Activated CD8-positive, alpha-beta T cell treated with anti-CD3 and anti-CD28 coated beads for 36 hours (primary cell): ENCODE measurements around the gene PIEZO2. TPM values are rescaled to one million over a fixed set of nuclear protein-coding genes. Genes with fewer than 3 reads are reported as not detected.

ENCODE experiments used
- ATAC-seq: fragments of 200-7000 bp; cut with Tn5 transposase; one replicate; pipeline ENCODE4 v1.10.0; 2021; ENCODE audit warnings: mild to moderate bottlenecking, moderate library complexity
- CTCF ChIA-PET: fragments of 350-600 bp; sonication (Branson Sonifier 250); formaldehyde crosslinking; loops from one replicate; lab custom pipeline; 2021; ENCODE audit warnings: antibody characterized with exemption; lab: Charles Lee
- POLR2A ChIA-PET: fragments of 350-600 bp; sonication (Branson Sonifier 250); formaldehyde crosslinking; loops from one replicate; lab custom pipeline; 2021; ENCODE audit warnings: antibody characterized with exemption; lab: Charles Lee
- DNase-seq: peaks from one replicate; pipeline ENCODE4 v3.0.0-alpha.2; 2020
- H3K27ac Mint-ChIP-seq: one replicate; pipeline ENCODE4 v1.8.0; 2021; ENCODE audit warnings: mild to moderate bottlenecking, mixed read lengths
- H3K27me3 Mint-ChIP-seq: one replicate; pipeline ENCODE4 v1.8.0; 2021; ENCODE audit warnings: mixed read lengths
- H3K36me3 Mint-ChIP-seq: one replicate; pipeline ENCODE4 v1.8.0; 2021; ENCODE audit warnings: low read depth, mixed read lengths
- H3K4me1 Mint-ChIP-seq: one replicate; pipeline ENCODE4 v1.8.0; 2021; ENCODE audit warnings: low read depth, mixed read lengths
- H3K4me3 Mint-ChIP-seq: one replicate; pipeline ENCODE4 v1.8.0; 2021; ENCODE audit warnings: mild to moderate bottlenecking, moderate library complexity, mixed read lengths
- H3K9me3 Mint-ChIP-seq: one replicate; pipeline ENCODE4 v1.8.0; 2021; ENCODE audit warnings: mixed read lengths
- CTCF ChIP-seq: fragments of 200-600 bp; IDR thresholded peaks from one replicate; pipeline ENCODE4 v1.8.0; 2022; ENCODE audit warnings: antibody characterized with exemption, mild to moderate bottlenecking
- intact Hi-C: fragments of 100-400 bp; cut with micrococcal nuclease; formaldehyde crosslinking; loops from one replicate; pipeline ENCODE4 v1.10.0; 2022
- total RNA-seq, 2 experiments: library from RNA; stranded (reverse); gene quantifications; one replicate each; pipeline ENCODE4 v1.2.3, GENCODE V29; 2021

Gene PIEZO2
- total RNA-seq, 2 experiments from 2014 or later, result not detected

DNA sequence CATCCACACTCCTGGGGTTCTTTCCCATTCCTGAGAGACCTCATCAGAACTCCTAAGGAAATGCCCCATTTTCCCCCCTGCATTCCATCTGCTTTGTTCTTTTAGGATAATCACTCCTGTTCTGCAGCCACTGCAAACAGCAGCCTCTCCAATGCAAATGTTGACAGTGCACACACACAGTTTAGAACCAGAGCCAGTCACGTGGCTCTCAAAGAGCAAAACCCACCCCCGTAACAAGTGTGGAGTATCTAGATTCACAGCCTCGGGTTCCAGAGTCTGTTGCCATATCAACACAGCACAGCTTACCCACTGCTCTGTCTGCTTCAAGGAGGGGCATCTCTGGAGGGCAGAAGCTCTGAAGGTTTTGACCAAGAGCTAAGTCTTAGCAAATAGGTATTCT lies 443.6 kb downstream of the PIEZO2 start:
- no peak overlapping the region for H3K27ac Mint-ChIP-seq
- TF ChIP-seq CTCF, result no peak
- H3K4me1 Mint-ChIP-seq, result no peaks in the 10 kb centered on the region
- no peak overlapping the region for H3K4me3 Mint-ChIP-seq
- DNase-seq, result no peak
- intact Hi-C loops, result no loop called here
- POLR2A ChIA-PET, result no interaction called here
- no peaks in the 10 kb centered on the region for H3K9me3 Mint-ChIP-seq
- H3K36me3 Mint-ChIP-seq, result no peaks in the 10 kb centered on the region
- no peak for ATAC-seq
- CTCF ChIA-PET, result no interaction called here
- peaks cover 4% of the 10 kb centered on the region for H3K27me3 Mint-ChIP-seq

GRCh38 chr18:10705291-10705690 lies 444.1 kb downstream of the PIEZO2 start:
- TF ChIP-seq CTCF, result no peak
- ChIA-PET CTCF (no interaction called here), POLR2A (no interaction called here)
- no peaks in the 10 kb centered on the region for H3K9me3 Mint-ChIP-seq
- intact Hi-C loops, result no loop called here
- H3K4me3 Mint-ChIP-seq, result no peak overlapping the region
- H3K27me3 Mint-ChIP-seq, result peaks cover 4% of the 10 kb centered on the region
- ATAC-seq (no peak), DNase-seq (no peak)
- H3K4me1 Mint-ChIP-seq, result no peaks in the 10 kb centered on the region
- no peaks in the 10 kb centered on the region for H3K36me3 Mint-ChIP-seq
- H3K27ac Mint-ChIP-seq, result no peak overlapping the region

- TF ChIP-seq CTCF, result no peak
- ATAC-seq (no peak), DNase-seq (no peak)
- H3K9me3 Mint-ChIP-seq, result no peaks in the 10 kb centered on the region
- ChIA-PET POLR2A (no interaction called here), CTCF (no interaction called here)
- H3K36me3 Mint-ChIP-seq, result no peaks in the 10 kb centered on the region
- intact Hi-C loops, result no loop called here
- H3K4me3 Mint-ChIP-seq, result no peak overlapping the region
- no peaks in the 10 kb centered on the region for H3K4me1 Mint-ChIP-seq
- H3K27ac Mint-ChIP-seq, result no peak overlapping the region
- H3K27me3 Mint-ChIP-seq, result peaks cover 4% of the 10 kb centered on the region
Observed at GRCh38 chr18:10702206-10702605, 447.2 kb downstream of the PIEZO2 start.

DNA sequence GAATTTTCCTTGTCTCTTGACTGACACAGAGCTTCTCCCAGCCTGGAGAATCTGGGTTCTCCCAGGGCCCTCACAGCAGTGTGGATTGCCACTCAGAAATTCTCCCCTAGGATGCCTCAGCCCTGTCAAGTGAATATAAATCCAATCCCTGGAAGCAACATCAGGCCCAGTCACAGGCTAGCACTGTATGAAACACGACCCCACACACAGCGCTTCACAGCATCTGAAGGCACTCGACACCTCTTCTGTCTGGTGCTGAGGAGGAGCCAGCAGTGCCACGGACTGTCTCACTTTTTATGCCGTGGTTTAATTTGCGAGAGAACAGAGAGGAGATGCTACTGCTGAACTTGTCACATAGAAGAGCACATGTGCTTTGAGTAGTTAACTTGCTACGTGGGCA lies 459.0 kb downstream of the PIEZO2 start:
- peaks cover 2% of the 10 kb centered on the region for H3K27me3 Mint-ChIP-seq
- ChIA-PET CTCF (no interaction called here), POLR2A (no interaction called here)
- no peak for TF ChIP-seq CTCF
- no peaks in the 10 kb centered on the region for H3K4me1 Mint-ChIP-seq
- intact Hi-C loops, result no loop called here
- no peaks in the 10 kb centered on the region for H3K36me3 Mint-ChIP-seq
- H3K27ac Mint-ChIP-seq, result no peak overlapping the region
- DNase-seq (no peak), ATAC-seq (no peak)
- H3K9me3 Mint-ChIP-seq, result no peaks in the 10 kb centered on the region
- H3K4me3 Mint-ChIP-seq, result no peak overlapping the region

- no peak for TF ChIP-seq CTCF
- H3K9me3 Mint-ChIP-seq, result no peaks in the 10 kb centered on the region
- no peak for DNase-seq
- no peak overlapping the region for H3K4me3 Mint-ChIP-seq
- H3K27me3 Mint-ChIP-seq, result peaks cover 2% of the 10 kb centered on the region
- H3K4me1 Mint-ChIP-seq, result no peaks in the 10 kb centered on the region
- ATAC-seq, result no peak
- no peak overlapping the region for H3K27ac Mint-ChIP-seq
- intact Hi-C loops, result no loop called here
- no peaks in the 10 kb centered on the region for H3K36me3 Mint-ChIP-seq
- POLR2A ChIA-PET, result no interaction called here
- CTCF ChIA-PET, result no interaction called here
Observed at GRCh38 chr18:10690035-10690329, 459.4 kb downstream of the PIEZO2 start.
